Osteoblast (primary cell): ENCODE data around the gene USP2. TPM values are rescaled to one million over a fixed set of nuclear protein-coding genes. Genes with fewer than 3 reads are reported as not detected.

Experiments
- DNase-seq: peaks from one replicate; pipeline ENCODE4 v3.0.0; 2011; ENCODE audit warnings: low spot score, mixed read lengths; ENCODE audit not compliant: insufficient read length; ENCODE audit errors: missing footprints
- H2AFZ ChIP-seq: 2 replicates; pipeline ENCODE4 v1.6.0; 2011; ENCODE audit warnings: mild to moderate bottlenecking, low read length
- H3K27ac ChIP-seq: 2 replicates; pipeline ENCODE4 v1.5.1; 2011; ENCODE audit warnings: mild to moderate bottlenecking, low read depth, low read length, moderate library complexity
- H3K27me3 ChIP-seq: 2 replicates; pipeline ENCODE4 v1.6.0; 2012; ENCODE audit warnings: mild to moderate bottlenecking, control low read depth, inconsistent platforms, low read length, moderate library complexity; ENCODE audit not compliant: insufficient read depth
- H3K36me3 ChIP-seq: 2 replicates; pipeline ENCODE4 v1.5.1; 2011; ENCODE audit warnings: mild to moderate bottlenecking, low read length, control low read depth, moderate library complexity; ENCODE audit not compliant: insufficient read depth
- H3K4me1 ChIP-seq: 2 replicates; pipeline ENCODE4 v1.5.1; 2011; ENCODE audit warnings: mild to moderate bottlenecking, low read length, control low read depth, moderate library complexity; ENCODE audit not compliant: insufficient read depth
- H3K4me2 ChIP-seq: 2 replicates; pipeline ENCODE4 v1.6.0; 2011; ENCODE audit warnings: mild to moderate bottlenecking, low read length; ENCODE audit not compliant: insufficient read depth
- H3K4me3 ChIP-seq: fragments of 200-600 bp; sonication (generic); 3 replicates; pipeline ENCODE4 v1.5.1; 2012; ENCODE audit warnings: mild to moderate bottlenecking, low read length, inconsistent platforms; ENCODE audit not compliant: insufficient read depth
- H3K79me2 ChIP-seq: 2 replicates; pipeline ENCODE4 v1.6.0; 2012; ENCODE audit warnings: mild to moderate bottlenecking, low read length, control low read depth, inconsistent platforms; ENCODE audit not compliant: insufficient read depth
- H3K9me3 ChIP-seq: 2 replicates; pipeline ENCODE4 v1.5.1; 2011; ENCODE audit warnings: low read depth, low read length, control low read depth
- H4K20me1 ChIP-seq: 2 replicates; pipeline ENCODE4 v1.6.0; 2012; ENCODE audit warnings: mild to moderate bottlenecking, low read length, control low read depth; ENCODE audit not compliant: insufficient read depth
- CTCF ChIP-seq: IDR thresholded peaks from 2 replicates; pipeline ENCODE4 v1.5.1; 2011; ENCODE audit warnings: mild to moderate bottlenecking, low read depth, low read length, moderate library complexity; ENCODE audit errors: extremely low read depth
- total RNA-seq: library from RNA; depleted of rRNA; stranded (reverse); fragments of >200 nt; gene quantifications from 2 replicates; pipeline ENCODE4 v1.2.3, GENCODE V29; 2012

USP2 gene
- 0.29 and 0.36 TPM in 2 replicates for total RNA-seq

- no peaks in the 10 kb centered on the region for H3K9me3 ChIP-seq
- no peaks in the 10 kb centered on the region for H3K36me3 ChIP-seq
- H4K20me1 ChIP-seq: no peaks in the 10 kb centered on the region
- H3K79me2 ChIP-seq: no peaks in the 10 kb centered on the region
- peak within 1 kb of the TSS; percentile 87 for H3K4me2 ChIP-seq
- peak within 1 kb of the TSS; percentile 88 for H2AFZ ChIP-seq
- H3K27ac ChIP-seq: peak within 1 kb of the TSS; percentile 75
- peak within 1 kb of the TSS; percentile 73 for H3K4me3 ChIP-seq
- H3K4me1 ChIP-seq: peaks cover 19% of the 10 kb centered on the region
- TF ChIP-seq CTCF: peak; percentile 78
- DNase-seq: peak; percentile 98
- H3K27me3 ChIP-seq: peaks cover 23% of the 10 kb centered on the region
Observed at GRCh38 chr11:119381181-119381988, at the start of gene USP2. TSS of gene USP2 (minus strand) at chr11:119381690. CDS start at chr11:119373480, 8,210 bp downstream.

- TF ChIP-seq CTCF: no peak
- Histone ChIP-seq H4K20me1 (peaks cover 1% of the 10 kb centered on the region), H3K4me2 (no peak overlapping the region), H3K9me3 (peaks cover 4% of the 10 kb centered on the region), H3K36me3 (no peaks in the 10 kb centered on the region), H3K4me1 (peaks cover 12% of the 10 kb centered on the region), H2AFZ (no peak overlapping the region), H3K79me2 (peaks cover 7% of the 10 kb centered on the region), H3K4me3 (no peak overlapping the region), H3K27ac (no peak overlapping the region), H3K27me3 (no peaks in the 10 kb centered on the region)
- DNase-seq: no peak
Observed at GRCh38 chr11:119427279-119427678, 45.8 kb upstream of the USP2 start.

GRCh38 chr11:119426142-119426541 is 44.7 kb upstream of the USP2 start:
- no peaks in the 10 kb centered on the region for H3K36me3 ChIP-seq
- peaks cover 11% of the 10 kb centered on the region for H3K4me1 ChIP-seq
- DNase-seq: no peak
- no peak overlapping the region for H3K4me2 ChIP-seq
- H3K9me3 ChIP-seq: peaks cover 4% of the 10 kb centered on the region
- H2AFZ ChIP-seq: no peak overlapping the region
- peaks cover 18% of the 10 kb centered on the region for H3K79me2 ChIP-seq
- no peak for TF ChIP-seq CTCF
- no peaks in the 10 kb centered on the region for H3K27me3 ChIP-seq
- no peak overlapping the region for H3K27ac ChIP-seq
- H3K4me3 ChIP-seq: no peak overlapping the region
- peaks cover 12% of the 10 kb centered on the region for H4K20me1 ChIP-seq

GRCh38 chr11:119424775-119425174 is 43.3 kb upstream of the USP2 start:
- H3K4me1 ChIP-seq: peaks cover 25% of the 10 kb centered on the region
- no peak for DNase-seq
- H4K20me1 ChIP-seq: peaks cover 23% of the 10 kb centered on the region
- no peak overlapping the region for H2AFZ ChIP-seq
- H3K9me3 ChIP-seq: peaks cover 4% of the 10 kb centered on the region
- TF ChIP-seq CTCF: no peak
- H3K27ac ChIP-seq: no peak overlapping the region
- H3K4me2 ChIP-seq: no peak overlapping the region
- H3K79me2 ChIP-seq: peaks cover 32% of the 10 kb centered on the region
- no peaks in the 10 kb centered on the region for H3K27me3 ChIP-seq
- peaks cover 8% of the 10 kb centered on the region for H3K36me3 ChIP-seq
- H3K4me3 ChIP-seq: no peak overlapping the region
